Liver (tissue), 3 donors: ENCODE results near the gene ERICH2.

ENCODE experiments used
- ATF3 ChIP-seq: IDR thresholded peaks from 2 replicates; pipeline ENCODE4 v1.6.1; 2016; ENCODE audit warnings: antibody characterized with exemption
- CTCF ChIP-seq: fragments of 150-350 bp; IDR thresholded peaks from 2 replicates; pipeline ENCODE4 v1.5.1; 2017; ENCODE audit warnings: improper control_type of control experiment, low read depth, low read length; ENCODE audit not compliant: missing input control
- GABPA ChIP-seq, 2 donors: IDR thresholded peaks in 1 of 2; conservative IDR thresholded peaks in 1 of 2; 2 replicates each; pipeline ENCODE4 v1.6.1; 2016; ENCODE audit warnings: antibody characterized with exemption in 2 of 2, mild to moderate bottlenecking in 1 of 2, moderate library complexity in 1 of 2
- HNF4G ChIP-seq: IDR thresholded peaks from 2 replicates; pipeline ENCODE4 v1.6.1; 2016; ENCODE audit warnings: antibody characterized with exemption
- RXRA ChIP-seq, 2 donors: IDR thresholded peaks; 2 replicates each; pipeline ENCODE4 v1.6.1; 2017 to 2018; ENCODE audit warnings: antibody characterized with exemption in 2 of 2, mild to moderate bottlenecking in 1 of 2
- SP1 ChIP-seq: IDR thresholded peaks from 2 replicates; pipeline ENCODE4 v1.6.1; 2018; ENCODE audit warnings: antibody characterized with exemption, mild to moderate bottlenecking
- TAF1 ChIP-seq: conservative IDR thresholded peaks from 2 replicates; pipeline ENCODE4 v1.6.1; 2016; ENCODE audit warnings: antibody characterized with exemption, mild to moderate bottlenecking
- YY1 ChIP-seq: IDR thresholded peaks from 2 replicates; pipeline ENCODE4 v1.6.1; 2016; ENCODE audit warnings: antibody characterized with exemption, mild to moderate bottlenecking
- donor health status: healthy.
- donor health status: healthy.

GRCh38 chr2:170823088-170823897 lies 53.1 kb downstream of the ERICH2 start:
- TF ChIP-seq CTCF (no peak), YY1 (no peak), ATF3 (no peak), GABPA (IDR thresholded peaks at IDR 0.05 in 1 of 2, conservative IDR thresholded peaks at IDR 0.05 in 1 of 2) (no peak), TAF1 (no peak), RXRA (IDR thresholded peaks at IDR 0.05) (no peak), SP1 (no peak), HNF4G (no peak)
